HepG2 (cell line): ENCODE data around the gene KRT12. TPM values are rescaled to one million over a fixed set of nuclear protein-coding genes. Genes with fewer than 3 reads are reported as not detected.

Experiments
- CHD2 ChIP-seq: IDR thresholded peaks from 2 replicates; pipeline ENCODE4 v1.6.1; 2011; ENCODE audit warnings: low read depth, low read length, improper control_type of control experiment
- FOXM1 ChIP-seq: sonication (generic); formaldehyde crosslinking; IDR thresholded peaks from 2 replicates; pipeline ENCODE4 v1.5.0; 2020; ENCODE audit warnings: missing genetic modification reagents
- HDAC1 ChIP-seq: sonication (generic); formaldehyde crosslinking; IDR thresholded peaks from 2 replicates; pipeline ENCODE4 v1.5.1; 2020; ENCODE audit warnings: mild to moderate bottlenecking, missing genetic modification reagents
- KDM6A ChIP-seq: IDR thresholded peaks from 2 replicates; pipeline ENCODE4 v1.6.1; 2016; ENCODE audit warnings: low read depth
- NFE2 ChIP-seq: sonication (generic); formaldehyde crosslinking; IDR thresholded peaks from 2 replicates; pipeline ENCODE4 v1.4.0; 2020; ENCODE audit warnings: missing genetic modification reagents
- PCBP2 ChIP-seq: fragments of 200-400 bp; formaldehyde crosslinking; optimal IDR thresholded peaks from 2 replicates; pipeline ENCODE3; 2018; ENCODE audit warnings: low read length, low read depth; ENCODE audit not compliant: poor library complexity, severe bottlenecking
- POLR2G ChIP-seq: fragments of 200-400 bp; formaldehyde crosslinking; IDR thresholded peaks from 2 replicates; pipeline ENCODE4 v1.6.1; 2018; ENCODE audit warnings: mild to moderate bottlenecking, low read depth, low read length, moderate library complexity
- SOX13 ChIP-seq, 3 experiments: fragments of 450-650 bp in 1 of 3; sonication (generic) in 1 of 3; formaldehyde crosslinking in 1 of 3; IDR thresholded peaks in 2 of 3; conservative IDR thresholded peaks in 1 of 3; 2 replicates each; pipeline versions ENCODE4 v1.5.0 to v1.6.1; 2016 to 2020; ENCODE audit warnings: antibody characterized with exemption in 1 of 3, mild to moderate bottlenecking in 1 of 3, missing compliant biosample characterization in 1 of 3, missing genetic modification reagents in 1 of 3, moderate library complexity in 1 of 3
- TBX2 ChIP-seq: sonication (generic); formaldehyde crosslinking; IDR thresholded peaks from 2 replicates; pipeline ENCODE4 v1.5.0; 2020; ENCODE audit warnings: missing genetic modification reagents, mild to moderate bottlenecking, borderline replicate concordance
- YEATS4 ChIP-seq: sonication (generic); formaldehyde crosslinking; IDR thresholded peaks from 2 replicates; pipeline ENCODE4 v1.4.0; 2020; ENCODE audit warnings: missing genetic modification reagents, borderline replicate concordance
- ZNF136 ChIP-seq: sonication (generic); formaldehyde crosslinking; IDR thresholded peaks from 2 replicates; pipeline ENCODE4 v1.8.1; 2022; ENCODE audit warnings: low read depth, mild to moderate bottlenecking, moderate library complexity, missing genetic modification reagents
- ZNF260 ChIP-seq: sonication (generic); formaldehyde crosslinking; IDR thresholded peaks from 2 replicates; pipeline ENCODE4 v1.4.0; 2020; ENCODE audit warnings: missing genetic modification reagents, low read depth, mild to moderate bottlenecking, borderline replicate concordance
- ZNF383 ChIP-seq: sonication (generic); formaldehyde crosslinking; IDR thresholded peaks from 2 replicates; pipeline ENCODE4 v1.4.0; 2020; ENCODE audit warnings: missing genetic modification reagents, mild to moderate bottlenecking, borderline replicate concordance
- ZNF547 ChIP-seq: sonication (generic); formaldehyde crosslinking; IDR thresholded peaks from 2 replicates; pipeline ENCODE4 v1.5.1; 2020; ENCODE audit warnings: mild to moderate bottlenecking, missing genetic modification reagents
- ZNF607 ChIP-seq: sonication (generic); formaldehyde crosslinking; IDR thresholded peaks from 2 replicates; pipeline ENCODE4 v1.5.1; 2020; ENCODE audit warnings: missing genetic modification reagents, mild to moderate bottlenecking, borderline replicate concordance
- ZNF781 ChIP-seq: sonication (generic); formaldehyde crosslinking; IDR thresholded peaks from 2 replicates; pipeline ENCODE4 v1.5.1; 2020; ENCODE audit warnings: borderline replicate concordance, mild to moderate bottlenecking, missing genetic modification reagents; ENCODE audit errors: not compliant biosample characterization
- polyA plus RNA-seq, 8 experiments: library from polyadenylated mRNA; depleted of rRNA in 3 of 8; stranded (reverse) in 7 of 8; unstranded in 1 of 8; fragments of >200 nt; fragmentation: Illumina TruSeq in 4 of 8; extraction: Trizol in 4 of 8; gene quantifications; 2 replicates each; pipeline versions ENCODE4 v1.2.1 to v1.2.3, GENCODE V29; 2011 to 2016; ENCODE audit warnings: low read depth in 4 of 8, missing spikeins in 1 of 8, mixed read lengths in 1 of 8; ENCODE audit not compliant: insufficient read depth in 1 of 8
- total RNA-seq, 5 experiments: library from RNA; depleted of rRNA; stranded (reverse); fragments of >200 nt; fragmentation: Illumina TruSeq; extraction: Trizol; gene quantifications; 2 replicates each; pipeline ENCODE4 v1.2.3, GENCODE V29; 2016; ENCODE audit warnings: low read depth in 1 of 5
- TF ChIP-seq, protein P1 (sequence below): sonication (generic); formaldehyde crosslinking; conservative IDR thresholded peaks from 2 replicates; pipeline ENCODE4 v1.8.0; 2022; ENCODE audit warnings: mild to moderate bottlenecking, moderate library complexity, missing genetic modification reagents
- TF ChIP-seq, protein P2 (sequence below): sonication (generic); formaldehyde crosslinking; IDR thresholded peaks from 2 replicates; pipeline ENCODE4 v1.9.0; 2021; ENCODE audit warnings: missing genetic modification reagents, borderline replicate concordance

Gene KRT12
- total and polyA plus RNA-seq, 2 of the 13 experiments (the other 11 are each of a cell fraction or from before 2014, with no cell fraction given), result 0.07 to 0.09 TPM

DNA sequence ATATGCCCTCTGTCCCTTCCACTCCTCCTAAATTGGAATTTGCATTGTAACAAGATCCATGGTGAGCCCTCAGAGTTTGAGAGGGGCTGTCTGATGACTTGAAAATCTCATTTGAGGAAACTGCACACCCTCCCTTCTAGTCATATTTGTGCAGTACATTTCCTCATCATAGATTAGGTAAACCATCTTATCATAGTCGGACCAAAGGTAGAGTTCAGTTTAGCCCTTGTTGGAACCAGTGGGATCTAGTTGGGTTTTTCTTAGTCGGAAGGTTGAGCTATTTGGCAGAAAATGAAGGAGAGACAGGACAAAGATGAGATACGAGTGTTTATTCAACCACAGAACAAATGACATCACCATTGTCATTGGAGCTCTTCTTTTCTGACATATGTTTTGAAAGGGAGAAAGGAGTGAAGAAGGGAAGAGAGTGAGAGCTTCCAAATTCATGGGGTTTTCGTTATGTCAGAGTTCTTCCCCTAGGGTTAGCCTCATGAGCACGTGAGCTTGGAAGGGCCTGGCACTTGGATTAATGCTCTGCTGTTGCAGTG lies 33.9 kb upstream of the KRT12 start (continued):
- TF ChIP-seq ZNF260 (CRISPR knock-in tag) (no peak), ZNF136 (CRISPR knock-in tag) (no peak), ZNF547 (no peak), ZNF383 (CRISPR knock-in tag) (no peak), CHD2 (no peak), TBX2 (no peak), KDM6A (no peak), POLR2G (no peak), SOX13 (IDR thresholded peaks at IDR 0.05) (no peak), SOX13 (CRISPR knock-in tag; conservative IDR thresholded peaks at IDR 0.05 in 1 of 2, IDR thresholded peaks at IDR 0.05 in 1 of 2) (peak in 1 of 2 experiments; percentile 19; a peak in 1 of 4 replicates), YEATS4 (CRISPR knock-in tag) (no peak), ZNF781 (CRISPR knock-in tag) (no peak), NFE2 (no peak), ZNF607 (CRISPR knock-in tag) (no peak), HDAC1 (CRISPR knock-in tag) (no peak), FOXM1 (no peak), PCBP2 (no peak)
- TF ChIP-seq, protein P1, sequence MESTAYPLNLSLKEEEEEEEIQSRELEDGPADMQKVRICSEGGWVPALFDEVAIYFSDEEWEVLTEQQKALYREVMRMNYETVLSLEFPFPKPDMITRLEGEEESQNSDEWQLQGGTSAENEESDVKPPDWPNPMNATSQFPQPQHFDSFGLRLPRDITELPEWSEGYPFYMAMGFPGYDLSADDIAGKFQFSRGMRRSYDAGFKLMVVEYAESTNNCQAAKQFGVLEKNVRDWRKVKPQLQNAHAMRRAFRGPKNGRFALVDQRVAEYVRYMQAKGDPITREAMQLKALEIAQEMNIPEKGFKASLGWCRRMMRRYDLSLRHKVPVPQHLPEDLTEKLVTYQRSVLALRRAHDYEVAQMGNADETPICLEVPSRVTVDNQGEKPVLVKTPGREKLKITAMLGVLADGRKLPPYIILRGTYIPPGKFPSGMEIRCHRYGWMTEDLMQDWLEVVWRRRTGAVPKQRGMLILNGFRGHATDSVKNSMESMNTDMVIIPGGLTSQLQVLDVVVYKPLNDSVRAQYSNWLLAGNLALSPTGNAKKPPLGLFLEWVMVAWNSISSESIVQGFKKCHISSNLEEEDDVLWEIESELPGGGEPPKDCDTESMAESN (CRISPR knock-in tag), result no peak
- TF ChIP-seq, protein P2, sequence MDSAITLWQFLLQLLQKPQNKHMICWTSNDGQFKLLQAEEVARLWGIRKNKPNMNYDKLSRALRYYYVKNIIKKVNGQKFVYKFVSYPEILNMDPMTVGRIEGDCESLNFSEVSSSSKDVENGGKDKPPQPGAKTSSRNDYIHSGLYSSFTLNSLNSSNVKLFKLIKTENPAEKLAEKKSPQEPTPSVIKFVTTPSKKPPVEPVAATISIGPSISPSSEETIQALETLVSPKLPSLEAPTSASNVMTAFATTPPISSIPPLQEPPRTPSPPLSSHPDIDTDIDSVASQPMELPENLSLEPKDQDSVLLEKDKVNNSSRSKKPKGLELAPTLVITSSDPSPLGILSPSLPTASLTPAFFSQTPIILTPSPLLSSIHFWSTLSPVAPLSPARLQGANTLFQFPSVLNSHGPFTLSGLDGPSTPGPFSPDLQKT (CRISPR knock-in tag), result no peak
